BLaER1 (cell line): Measurements from ENCODE around the gene RFLNA.

ENCODE experiments used
- H3K27ac ChIP-seq: shearing (Covaris generic); formaldehyde crosslinking; 2 replicates; pipeline ENCODE4 v1.8.1; 2022
- H3K27me3 ChIP-seq: shearing (Covaris generic); formaldehyde crosslinking; 2 replicates; pipeline ENCODE4 v1.8.1; 2022
- H3K36me3 ChIP-seq: shearing (Covaris generic); formaldehyde crosslinking; 2 replicates; pipeline ENCODE4 v1.8.1; 2022
- H3K4me1 ChIP-seq: shearing (Covaris generic); formaldehyde crosslinking; 2 replicates; pipeline ENCODE4 v1.8.1; 2022
- H3K4me2 ChIP-seq: shearing (Covaris generic); formaldehyde crosslinking; 2 replicates; pipeline ENCODE4 v1.8.1; 2022
- H3K4me3 ChIP-seq: shearing (Covaris generic); formaldehyde crosslinking; 2 replicates; pipeline ENCODE4 v1.8.1; 2022
- H3K9ac ChIP-seq: shearing (Covaris generic); formaldehyde crosslinking; 2 replicates; pipeline ENCODE4 v1.8.1; 2022
- H3K9me3 ChIP-seq: shearing (Covaris generic); formaldehyde crosslinking; 2 replicates; pipeline ENCODE4 v1.8.1; 2022
- H4K20me1 ChIP-seq: shearing (Covaris generic); formaldehyde crosslinking; 2 replicates; pipeline ENCODE4 v1.8.1; 2022
- Cebpa-rat ChIP-seq: shearing (Covaris generic); IDR thresholded peaks from 2 replicates; pipeline ENCODE4 v1.8.1; 2022

The RFLNA gene

DNA sequence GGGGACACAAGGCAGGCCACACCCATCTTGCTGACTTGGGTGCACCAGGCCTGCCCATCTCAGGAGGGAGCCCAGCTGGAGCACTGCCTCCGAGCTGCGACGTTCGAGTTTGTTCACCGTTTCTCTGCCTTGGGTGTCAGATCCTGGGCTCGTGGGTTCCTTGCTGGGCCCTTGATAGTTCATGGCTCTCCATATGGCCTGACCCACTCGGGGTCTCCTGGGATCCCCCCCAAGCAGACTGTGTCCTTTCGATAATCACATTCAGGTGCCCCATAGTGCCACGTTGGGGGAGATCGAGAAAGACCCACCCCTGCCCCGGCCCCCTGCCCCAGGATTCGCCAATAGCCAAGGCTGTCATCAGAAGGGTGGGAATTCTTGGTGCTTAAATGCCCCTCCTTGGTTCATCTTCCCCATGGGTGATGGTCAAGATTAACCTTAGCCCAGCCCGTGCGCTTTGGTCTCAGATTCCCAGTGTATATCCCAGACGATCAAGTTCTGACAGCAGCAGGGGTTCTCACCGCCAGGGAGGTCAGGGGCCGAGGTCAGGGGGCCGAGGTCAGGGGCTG lies 7.4 kb downstream of the RFLNA start:
- no peaks in the 10 kb centered on the region for H3K9me3 ChIP-seq

DNA sequence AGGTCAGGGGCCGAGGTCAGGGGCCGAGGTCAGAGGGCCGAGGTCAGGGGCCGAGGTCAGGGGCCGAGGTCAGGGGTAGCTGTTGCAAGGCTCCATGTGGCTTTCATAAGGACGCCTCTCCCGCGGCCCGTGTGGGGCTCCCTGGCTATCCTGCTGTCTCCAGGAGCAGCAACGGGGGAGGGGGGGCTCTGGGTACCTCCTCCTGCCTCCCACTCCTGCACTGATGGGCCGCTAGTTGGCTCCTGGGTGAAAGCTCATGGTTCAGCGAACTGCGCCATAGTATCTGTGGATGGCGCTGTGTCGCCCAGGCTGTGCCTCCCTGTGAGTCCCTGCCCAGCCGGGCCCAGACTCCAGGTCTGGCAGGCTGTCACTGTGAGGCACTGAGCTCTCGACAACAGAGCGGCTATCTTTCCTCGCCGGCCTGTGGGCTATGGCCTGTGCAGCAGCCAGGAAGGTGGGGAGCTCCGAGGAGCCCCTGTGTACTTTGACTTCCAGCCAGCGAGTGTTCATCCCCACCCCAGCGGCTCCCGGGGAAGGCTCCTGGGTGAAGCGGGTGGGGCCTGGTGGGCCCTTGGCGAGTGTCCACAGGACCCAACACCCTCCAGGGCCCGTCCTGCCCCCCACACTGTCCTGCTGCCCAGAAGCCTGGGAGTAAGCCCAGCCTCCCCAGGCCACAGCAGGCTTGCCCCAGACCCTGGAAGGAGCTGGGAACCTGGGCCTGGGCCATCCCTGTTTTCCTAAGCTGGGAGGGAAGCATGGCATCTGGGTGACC lies 8.1 kb downstream of the RFLNA start:
- no peak overlapping the region for H3K4me3 ChIP-seq
- no peaks in the 10 kb centered on the region for H4K20me1 ChIP-seq
- H3K27ac ChIP-seq = no peak overlapping the region; the same call in 1 of the 2 replicates
- no peak overlapping the region for H3K4me2 ChIP-seq
- H3K27me3 ChIP-seq = peaks cover 7% of the 10 kb centered on the region
- peaks cover 9% of the 10 kb centered on the region for H3K4me1 ChIP-seq
- H3K9me3 ChIP-seq = no peaks in the 10 kb centered on the region
- no peak for TF ChIP-seq Cebpa-rat
- H3K9ac ChIP-seq = no peak overlapping the region
- no peaks in the 10 kb centered on the region for H3K36me3 ChIP-seq

More for the DNA sequence above, 7.4 kb downstream of the RFLNA start:
- Histone ChIP-seq H3K27ac (no peak overlapping the region), H3K36me3 (no peaks in the 10 kb centered on the region), H3K4me1 (peaks cover 5% of the 10 kb centered on the region), H3K9ac (no peak overlapping the region), H4K20me1 (no peaks in the 10 kb centered on the region), H3K4me3 (no peak overlapping the region), H3K4me2 (no peak overlapping the region), H3K27me3 (peaks cover 14% of the 10 kb centered on the region)
- no peak for TF ChIP-seq Cebpa-rat

DNA sequence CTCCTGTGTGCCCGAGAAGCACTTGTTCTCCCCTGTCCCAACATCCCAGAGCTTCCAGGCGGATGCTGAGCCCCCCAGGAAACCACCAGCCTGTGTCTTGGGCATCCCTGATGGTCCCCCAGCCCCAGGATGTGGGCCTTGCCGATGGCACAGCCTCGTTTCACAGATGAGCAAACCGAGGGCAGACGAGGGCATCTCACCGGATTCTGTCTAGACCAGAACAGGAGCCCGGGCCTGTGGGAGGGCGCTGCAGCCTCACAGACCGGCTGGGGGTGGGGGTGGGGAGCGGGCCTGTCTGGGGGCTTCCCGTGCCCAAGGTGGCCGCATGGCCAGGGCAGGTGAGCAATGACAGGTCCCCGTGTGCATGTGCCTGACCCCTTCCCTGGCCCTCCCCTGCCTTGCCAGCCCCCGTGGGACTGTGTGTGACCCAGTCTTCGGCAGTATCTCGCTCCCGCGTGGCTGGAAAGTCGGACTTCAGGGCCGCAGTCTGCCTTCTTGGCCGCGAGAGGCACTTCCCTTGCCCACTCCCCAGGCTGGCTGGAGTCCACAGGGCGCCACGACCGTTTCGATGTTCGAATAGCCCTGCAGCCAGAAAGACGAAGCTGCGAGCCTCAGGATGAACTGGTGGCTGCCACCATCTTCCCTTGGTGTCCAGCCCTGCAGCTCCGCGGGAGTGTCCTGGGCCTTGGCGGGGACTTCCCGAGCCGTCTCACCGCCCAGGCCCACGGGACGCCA lies 8.9 kb downstream of the RFLNA start:
- H4K20me1 ChIP-seq = no peaks in the 10 kb centered on the region
- no peak overlapping the region for H3K27ac ChIP-seq
- H3K4me3 ChIP-seq = no peak overlapping the region
- H3K4me1 ChIP-seq = peaks cover 9% of the 10 kb centered on the region
- no peaks in the 10 kb centered on the region for H3K9me3 ChIP-seq
- H3K9ac ChIP-seq = no peak overlapping the region
- no peaks in the 10 kb centered on the region for H3K27me3 ChIP-seq
- TF ChIP-seq Cebpa-rat = no peak
- no peaks in the 10 kb centered on the region for H3K36me3 ChIP-seq
- no peak overlapping the region for H3K4me2 ChIP-seq

DNA sequence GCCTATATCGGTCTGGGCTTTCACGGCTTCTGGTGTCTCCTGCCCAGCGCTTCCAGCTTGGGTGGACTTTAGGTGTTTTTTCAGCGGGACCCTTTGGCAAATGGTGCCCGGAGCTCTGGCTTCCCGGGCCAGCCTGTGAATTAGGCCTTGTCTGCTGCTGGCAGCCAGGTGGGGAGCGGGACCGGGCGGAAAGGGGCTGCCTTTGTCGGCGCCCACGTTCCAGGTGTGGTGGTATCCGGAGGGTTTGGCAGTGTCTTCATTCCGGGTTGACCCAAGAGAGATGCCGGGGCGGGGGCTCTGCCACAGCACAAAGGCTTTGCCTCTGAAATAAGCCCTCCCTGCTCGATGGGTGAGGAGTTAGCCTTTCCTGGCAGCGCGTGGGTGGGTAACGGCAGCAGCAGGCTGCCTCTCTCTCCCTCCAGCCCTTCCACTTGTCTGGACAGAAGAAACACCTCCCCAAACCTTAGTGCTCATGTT lies 9.5 kb downstream of the RFLNA start:
- no peak for TF ChIP-seq Cebpa-rat
- Histone ChIP-seq H3K36me3 (no peaks in the 10 kb centered on the region), H3K4me2 (no peak overlapping the region), H3K9me3 (no peaks in the 10 kb centered on the region), H3K4me1 (peaks cover 9% of the 10 kb centered on the region), H3K4me3 (no peak overlapping the region), H4K20me1 (no peaks in the 10 kb centered on the region), H3K27me3 (no peaks in the 10 kb centered on the region), H3K9ac (no peak overlapping the region), H3K27ac (no peak overlapping the region)

DNA sequence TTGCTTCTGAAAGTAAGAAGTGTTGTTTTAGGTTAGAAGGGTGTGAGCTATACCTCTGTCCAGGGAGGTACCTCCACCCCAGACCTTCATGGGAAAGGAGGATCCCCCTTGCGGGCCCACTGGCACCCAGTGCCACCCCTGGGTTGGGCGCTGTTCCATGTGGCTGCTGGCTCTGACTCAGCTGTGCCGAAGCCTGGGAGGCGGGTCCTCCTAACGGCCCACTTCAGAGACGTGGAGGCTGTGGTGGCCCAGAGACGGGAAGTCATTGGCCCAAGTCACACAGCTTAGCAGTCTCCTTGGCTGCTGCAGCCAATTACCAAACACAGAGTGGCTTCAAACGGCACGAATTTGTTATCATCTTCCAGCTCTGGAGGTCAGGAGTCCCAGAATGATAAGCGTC lies 10.2 kb downstream of the RFLNA start:
- Histone ChIP-seq H3K9ac (no peak overlapping the region), H3K4me3 (no peak overlapping the region), H3K36me3 (no peaks in the 10 kb centered on the region), H3K27me3 (no peaks in the 10 kb centered on the region), H4K20me1 (no peaks in the 10 kb centered on the region), H3K4me2 (no peak overlapping the region), H3K4me1 (peaks cover 9% of the 10 kb centered on the region), H3K9me3 (no peaks in the 10 kb centered on the region), H3K27ac (no peak overlapping the region)
- no peak for TF ChIP-seq Cebpa-rat

DNA sequence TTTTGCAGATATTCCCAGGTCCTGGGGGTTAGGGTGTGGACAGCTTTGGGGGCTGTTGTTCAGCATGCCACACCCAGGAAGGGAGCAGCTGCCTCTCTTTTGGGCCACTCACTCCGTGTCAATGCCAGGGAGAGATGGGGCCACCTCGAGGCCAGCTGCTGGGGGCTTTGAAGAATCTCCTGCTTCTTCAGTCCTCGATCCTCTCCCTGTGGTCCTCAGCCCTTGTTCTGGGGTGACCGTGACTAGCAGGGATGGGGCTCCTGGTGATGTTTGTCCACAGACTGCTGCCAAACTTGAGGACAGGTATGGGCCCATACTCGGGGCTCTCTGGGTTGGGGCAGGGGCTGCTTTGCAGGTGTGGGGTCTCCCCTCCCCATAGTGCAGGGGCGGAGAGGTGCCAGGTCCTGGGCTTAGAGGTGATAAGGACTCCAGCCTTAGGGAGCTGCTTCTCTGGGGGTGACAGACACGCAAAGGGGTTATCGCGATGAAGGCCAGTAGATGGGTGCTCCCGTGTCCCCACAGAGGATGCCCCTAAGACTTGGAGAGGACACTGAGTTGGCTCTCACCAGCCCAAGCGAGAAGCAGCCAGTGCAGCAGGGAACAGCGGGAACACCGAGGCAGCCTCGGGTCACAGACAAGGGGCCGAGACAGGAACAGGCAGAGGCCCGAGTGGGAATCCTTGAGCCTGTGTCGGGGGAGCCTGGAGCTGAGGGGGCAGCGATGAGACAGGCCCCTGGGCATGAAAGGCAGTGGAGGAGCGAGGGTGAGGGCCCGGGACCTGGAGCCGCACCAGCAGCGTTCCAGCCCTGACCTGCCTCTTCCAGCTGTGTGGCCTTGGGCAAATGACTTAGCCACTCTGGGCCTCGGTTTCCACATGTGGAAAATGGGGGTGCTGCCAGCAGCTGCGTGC lies 11.1 kb downstream of the RFLNA start:
- no peaks in the 10 kb centered on the region for H3K36me3 ChIP-seq
- no peak for TF ChIP-seq Cebpa-rat
- no peaks in the 10 kb centered on the region for H4K20me1 ChIP-seq
- no peak overlapping the region for H3K27ac ChIP-seq
- no peaks in the 10 kb centered on the region for H3K9me3 ChIP-seq
- no peak overlapping the region for H3K4me3 ChIP-seq
- H3K4me1 ChIP-seq = peaks cover 12% of the 10 kb centered on the region
- no peaks in the 10 kb centered on the region for H3K27me3 ChIP-seq
- no peak overlapping the region for H3K9ac ChIP-seq
- no peak overlapping the region for H3K4me2 ChIP-seq

DNA sequence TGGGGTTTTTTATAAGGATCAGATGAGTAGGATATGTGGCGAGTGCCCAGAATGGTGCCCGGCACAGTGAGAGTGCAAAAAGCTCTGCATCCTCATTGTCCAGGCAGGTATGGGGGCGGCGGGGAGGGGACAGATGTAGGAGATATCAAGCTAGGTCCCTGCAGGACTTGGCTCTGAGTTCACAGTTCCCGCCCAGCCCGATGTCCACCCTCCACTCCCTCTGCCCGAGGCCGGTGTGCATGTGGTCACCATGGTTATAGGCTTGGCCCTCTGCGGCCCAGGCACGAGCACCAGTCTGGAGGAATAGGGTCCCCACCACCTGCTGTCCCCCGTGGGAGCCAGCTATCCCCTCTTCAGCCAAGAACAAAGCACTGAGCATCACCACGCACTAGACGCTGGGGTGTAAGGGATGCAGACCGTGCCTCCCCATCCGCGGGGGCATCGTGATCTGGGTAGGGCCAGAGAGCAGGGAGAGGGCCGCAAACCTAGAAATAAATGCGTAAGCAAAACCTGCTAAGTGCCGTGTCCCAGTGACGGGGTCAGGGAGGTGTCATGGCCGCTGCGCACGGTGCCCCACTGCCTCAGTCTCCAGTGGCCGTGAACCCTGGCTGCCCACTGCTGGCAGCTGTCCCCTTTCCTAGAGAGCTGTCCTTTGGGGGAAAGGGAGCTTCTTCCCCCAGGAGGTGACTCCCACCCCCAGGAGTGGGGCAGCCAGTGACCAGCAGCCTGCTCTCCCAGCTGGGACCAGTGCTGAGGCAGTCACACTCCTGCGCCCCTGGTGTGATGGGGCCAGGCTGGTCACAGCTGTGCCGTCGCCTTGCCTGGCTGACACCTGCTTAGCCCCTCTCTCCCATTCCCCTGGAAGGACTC lies 12.0 kb downstream of the RFLNA start:
- H3K27me3 ChIP-seq = no peaks in the 10 kb centered on the region
- no peak overlapping the region for H3K9ac ChIP-seq
- H3K9me3 ChIP-seq = no peaks in the 10 kb centered on the region
- 0 out of 2 replicates have a peak overlapping the region, but pooled peaks have one; percentile 6 for H3K27ac ChIP-seq
- no peak overlapping the region for H3K4me2 ChIP-seq
- peaks cover 18% of the 10 kb centered on the region for H3K4me1 ChIP-seq
- no peak overlapping the region for H3K4me3 ChIP-seq
- no peaks in the 10 kb centered on the region for H4K20me1 ChIP-seq
- H3K36me3 ChIP-seq = no peaks in the 10 kb centered on the region
- TF ChIP-seq Cebpa-rat = no peak

DNA sequence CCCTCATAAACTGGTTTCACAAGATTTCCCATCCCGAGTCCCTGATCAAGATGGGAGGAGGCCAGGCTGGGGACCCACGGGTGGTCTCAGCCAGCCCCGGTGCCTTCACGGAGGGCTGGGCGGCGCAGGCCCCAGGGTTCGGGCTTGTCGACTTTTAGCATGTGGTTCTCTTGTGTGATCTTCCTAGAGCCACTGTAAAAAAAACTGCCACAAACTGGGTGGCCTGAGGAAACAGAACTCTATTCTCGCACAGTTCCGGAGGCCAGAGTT lies 12.6 kb downstream of the RFLNA start:
- no peak overlapping the region for H3K9ac ChIP-seq
- no peaks in the 10 kb centered on the region for H3K27me3 ChIP-seq
- 0 out of 2 replicates have a peak overlapping the region, but pooled peaks have one; percentile 6 for H3K27ac ChIP-seq
- H4K20me1 ChIP-seq = no peaks in the 10 kb centered on the region
- peaks cover 18% of the 10 kb centered on the region for H3K4me1 ChIP-seq
- no peaks in the 10 kb centered on the region for H3K36me3 ChIP-seq
- H3K4me3 ChIP-seq = no peak overlapping the region
- H3K9me3 ChIP-seq = no peaks in the 10 kb centered on the region
- H3K4me2 ChIP-seq = no peak overlapping the region
- no peak for TF ChIP-seq Cebpa-rat

DNA sequence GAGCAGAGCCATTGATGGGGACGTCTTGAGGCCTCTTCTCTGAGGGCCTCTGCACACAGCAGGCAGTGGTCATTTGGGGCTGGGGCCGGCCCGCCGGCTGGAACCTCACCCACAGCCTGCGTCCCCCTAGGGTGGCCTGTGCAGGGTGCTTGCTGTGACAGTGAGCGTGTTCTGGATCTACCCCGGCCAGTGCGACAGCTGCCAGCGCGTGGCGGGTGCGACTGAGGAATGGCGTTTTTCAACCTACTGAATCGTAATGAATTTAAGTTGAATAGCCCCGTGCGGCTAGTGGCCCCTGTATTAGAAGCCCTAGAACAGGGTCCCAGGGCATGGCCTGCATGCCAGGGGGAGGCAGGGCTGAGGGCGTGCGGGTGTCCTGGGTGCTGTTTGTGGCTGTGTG lies 13.8 kb downstream of the RFLNA start:
- H3K36me3 ChIP-seq = no peaks in the 10 kb centered on the region
- H3K4me1 ChIP-seq = peaks cover 18% of the 10 kb centered on the region
- H3K27me3 ChIP-seq = no peaks in the 10 kb centered on the region
- H4K20me1 ChIP-seq = no peaks in the 10 kb centered on the region
- H3K9me3 ChIP-seq = no peaks in the 10 kb centered on the region
- H3K4me3 ChIP-seq = no peak overlapping the region
- no peak overlapping the region for H3K9ac ChIP-seq
- H3K4me2 ChIP-seq = no peak overlapping the region
- no peak for TF ChIP-seq Cebpa-rat
- H3K27ac ChIP-seq = no peak overlapping the region
